ENCODE measurements around the gene ZSWIM4.
"Not testable (repeated sequence)": the region's sequence is repeated elsewhere in the genome, so short reads cannot be mapped to it uniquely, and the experiment has no call there.

Gene ZSWIM4

GRCh38 chr19:13764101-13764807 lies 31.0 kb upstream of the ZSWIM4 start, which contains the start of gene MRI1:
MRI1 (plus strand) TSS chr19:13764522; CDS start chr19:13764589, 67 bp downstream.
- no peaks in the 10 kb centered on the region for H3K27me3 ChIP-seq (ENCODE audit: insufficient read depth, low read length)
- peak within 1 kb of the TSS; percentile 61; the same call in 1 of the 2 replicates for H3K9ac ChIP-seq (ENCODE audit: low read depth, low read length)
- peaks cover 5% of the 10 kb centered on the region; the same call in 1 of the 2 replicates for H3K4me1 ChIP-seq (ENCODE audit: insufficient read depth, low read length)
- no peak within 1 kb of the TSS for H3K27ac ChIP-seq (ENCODE audit: low read length)
- peaks cover 24% of the 10 kb centered on the region for H3K36me3 ChIP-seq (ENCODE audit: insufficient read depth, low read depth, low read length)
- H3K9me3 ChIP-seq (ENCODE audit: insufficient read depth, low read depth, low read length): no peaks in the 10 kb centered on the region
- H3K4me3 ChIP-seq (ENCODE audit: low read length): peak within 1 kb of the TSS; percentile 68

GRCh38 chr19:13764821-13765394 lies 30.3 kb upstream of the ZSWIM4 start:
- H3K9me3 ChIP-seq (ENCODE audit: insufficient read depth, low read depth, low read length): no peaks in the 10 kb centered on the region
- H3K27me3 ChIP-seq (ENCODE audit: insufficient read depth, low read length): no peaks in the 10 kb centered on the region
- H3K9ac ChIP-seq (ENCODE audit: low read depth, low read length): no peak overlapping the region; the same call in 1 of the 2 replicates
- H3K36me3 ChIP-seq (ENCODE audit: insufficient read depth, low read depth, low read length): peaks cover 23% of the 10 kb centered on the region
- no peak overlapping the region for H3K27ac ChIP-seq (ENCODE audit: low read length)
- H3K4me1 ChIP-seq (ENCODE audit: insufficient read depth, low read length): peaks cover 5% of the 10 kb centered on the region; the same call in 1 of the 2 replicates
- peak overlapping the region; percentile 68 for H3K4me3 ChIP-seq (ENCODE audit: low read length)

- Histone ChIP-seq H3K4me1 (ENCODE audit: insufficient read depth, low read length) (peaks cover 5% of the 10 kb centered on the region; the same call in 1 of the 2 replicates), H3K36me3 (ENCODE audit: insufficient read depth, low read depth, low read length) (peaks cover 16% of the 10 kb centered on the region), H3K9me3 (ENCODE audit: insufficient read depth, low read depth, low read length) (no peaks in the 10 kb centered on the region), H3K4me3 (ENCODE audit: low read length) (peak overlapping the region; percentile 68), H3K9ac (ENCODE audit: low read depth, low read length) (no peak overlapping the region; the same call in 1 of the 2 replicates), H3K27me3 (ENCODE audit: insufficient read depth, low read length) (no peaks in the 10 kb centered on the region), H3K27ac (ENCODE audit: low read length) (no peak overlapping the region)
These were observed 29.7 kb upstream of the ZSWIM4 start for GRCh38 chr19:13765395-13766094.

GRCh38 chr19:13766095-13766481 lies 29.2 kb upstream of the ZSWIM4 start:
- Histone ChIP-seq H3K4me1 (ENCODE audit: insufficient read depth, low read length) (peaks cover 5% of the 10 kb centered on the region; the same call in 1 of the 2 replicates), H3K36me3 (ENCODE audit: insufficient read depth, low read depth, low read length) (peaks cover 14% of the 10 kb centered on the region), H3K4me3 (ENCODE audit: low read length) (no peak overlapping the region), H3K9ac (ENCODE audit: low read depth, low read length) (no peak overlapping the region), H3K27ac (ENCODE audit: low read length) (no peak overlapping the region), H3K9me3 (ENCODE audit: insufficient read depth, low read depth, low read length) (no peaks in the 10 kb centered on the region), H3K27me3 (ENCODE audit: insufficient read depth, low read length) (no peaks in the 10 kb centered on the region)

GRCh38 chr19:13768510-13768909 lies 26.7 kb upstream of the ZSWIM4 start:
- Histone ChIP-seq H3K4me1 (ENCODE audit: insufficient read depth, low read length) (peaks cover 5% of the 10 kb centered on the region; the same call in 1 of the 2 replicates), H3K4me3 (ENCODE audit: low read length) (no peak overlapping the region), H3K27me3 (ENCODE audit: insufficient read depth, low read length) (no peaks in the 10 kb centered on the region), H3K36me3 (ENCODE audit: insufficient read depth, low read depth, low read length) (peaks cover 9% of the 10 kb centered on the region), H3K9me3 (ENCODE audit: insufficient read depth, low read depth, low read length) (no peaks in the 10 kb centered on the region), H3K27ac (ENCODE audit: low read length) (no peak overlapping the region), H3K9ac (ENCODE audit: low read depth, low read length) (no peak overlapping the region)

- H3K4me1 ChIP-seq (ENCODE audit: insufficient read depth, low read length): peaks cover 5% of the 10 kb centered on the region; the same call in 1 of the 2 replicates
- H3K27me3 ChIP-seq (ENCODE audit: insufficient read depth, low read length): no peaks in the 10 kb centered on the region
- H3K36me3 ChIP-seq (ENCODE audit: insufficient read depth, low read depth, low read length): peaks cover 9% of the 10 kb centered on the region
- no peak overlapping the region for H3K4me3 ChIP-seq (ENCODE audit: low read length)
- no peak overlapping the region for H3K27ac ChIP-seq (ENCODE audit: low read length)
- no peak overlapping the region for H3K9ac ChIP-seq (ENCODE audit: low read depth, low read length)
- no peaks in the 10 kb centered on the region for H3K9me3 ChIP-seq (ENCODE audit: insufficient read depth, low read depth, low read length)
These were observed 25.1 kb upstream of the ZSWIM4 start for GRCh38 chr19:13770013-13770635.

GRCh38 chr19:13774217-13775191 lies 20.7 kb upstream of the ZSWIM4 start, which contains the start of gene C19orf53:
C19orf53 (plus strand) TSS chr19:13774456; CDS start chr19:13774478, 22 bp downstream.
- Histone ChIP-seq H3K27ac (ENCODE audit: low read length) (peak within 1 kb of the TSS; percentile 89), H3K9ac (ENCODE audit: low read depth, low read length) (peak within 1 kb of the TSS; percentile 97), H3K27me3 (ENCODE audit: insufficient read depth, low read length) (no peaks in the 10 kb centered on the region), H3K4me3 (ENCODE audit: low read length) (peak within 1 kb of the TSS; percentile 99), H3K9me3 (ENCODE audit: insufficient read depth, low read depth, low read length) (no peaks in the 10 kb centered on the region), H3K4me1 (ENCODE audit: insufficient read depth, low read length) (no peaks in the 10 kb centered on the region), H3K36me3 (ENCODE audit: insufficient read depth, low read depth, low read length) (peaks cover 36% of the 10 kb centered on the region)

GRCh38 chr19:13778398-13778797 lies 16.8 kb upstream of the ZSWIM4 start:
- no peak overlapping the region for H3K4me3 ChIP-seq (ENCODE audit: low read length)
- H3K27me3 ChIP-seq (ENCODE audit: insufficient read depth, low read length): no peaks in the 10 kb centered on the region
- H3K4me1 ChIP-seq (ENCODE audit: insufficient read depth, low read length): no peaks in the 10 kb centered on the region
- H3K27ac ChIP-seq (ENCODE audit: low read length): no peak overlapping the region
- no peak overlapping the region for H3K9ac ChIP-seq (ENCODE audit: low read depth, low read length)
- H3K9me3 ChIP-seq (ENCODE audit: insufficient read depth, low read depth, low read length): no peaks in the 10 kb centered on the region
- H3K36me3 ChIP-seq (ENCODE audit: insufficient read depth, low read depth, low read length): peaks cover 34% of the 10 kb centered on the region

GRCh38 chr19:13778847-13779246 lies 16.4 kb upstream of the ZSWIM4 start:
- Histone ChIP-seq H3K4me3 (ENCODE audit: low read length) (no peak overlapping the region), H3K27me3 (ENCODE audit: insufficient read depth, low read length) (no peaks in the 10 kb centered on the region), H3K9me3 (ENCODE audit: insufficient read depth, low read depth, low read length) (no peaks in the 10 kb centered on the region), H3K27ac (ENCODE audit: low read length) (no peak overlapping the region), H3K4me1 (ENCODE audit: insufficient read depth, low read length) (no peaks in the 10 kb centered on the region), H3K9ac (ENCODE audit: low read depth, low read length) (no peak overlapping the region), H3K36me3 (ENCODE audit: insufficient read depth, low read depth, low read length) (peaks cover 34% of the 10 kb centered on the region)

- not testable (repeated sequence) for H3K27ac ChIP-seq (ENCODE audit: low read length); H3K27me3 ChIP-seq (ENCODE audit: insufficient read depth, low read length); H3K4me1 ChIP-seq (ENCODE audit: insufficient read depth, low read length); H3K9me3 ChIP-seq (ENCODE audit: insufficient read depth, low read depth, low read length); H3K4me3 ChIP-seq (ENCODE audit: low read length); H3K9ac ChIP-seq (ENCODE audit: low read depth, low read length)
- peaks cover 34% of the 10 kb centered on the region for H3K36me3 ChIP-seq (ENCODE audit: insufficient read depth, low read depth, low read length)
These were observed 15.4 kb upstream of the ZSWIM4 start for GRCh38 chr19:13779794-13780193.
